ENCODE data around the gene EPHA4. TPM values are rescaled to one million over a fixed set of nuclear protein-coding genes. Genes with fewer than 3 reads are reported as not detected.

Gene EPHA4
- total and polyA plus RNA-seq, 2 of the 4 experiments (the other 2 are of a cell fraction), result 36.9 to 132 TPM

DNA sequence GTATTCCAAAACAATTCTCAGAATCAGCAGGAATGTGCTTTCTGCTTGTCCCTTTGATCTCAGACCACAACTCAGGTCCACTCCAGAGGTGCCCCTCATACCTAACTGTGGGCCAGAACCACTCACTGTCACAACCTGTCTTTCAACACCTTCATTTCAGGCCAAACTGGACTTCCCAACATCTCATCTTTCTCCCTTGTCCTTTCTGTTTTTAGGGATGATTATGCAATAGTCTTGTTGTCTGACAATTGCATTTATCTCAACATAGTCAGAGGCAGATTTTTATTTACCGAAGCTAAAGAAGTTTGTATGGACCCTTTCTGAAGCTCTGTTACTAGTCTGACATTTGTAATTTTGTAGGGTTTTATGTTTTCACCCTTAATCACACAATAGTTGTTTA lies 95.9 kb downstream of the EPHA4 start:
- POLR2A ChIA-PET (ENCODE audit: unreplicated experiment), result no interaction called here
- Histone ChIP-seq H3K9ac (ENCODE audit: low read depth, low read length) (no peak overlapping the region), H3K4ac (ENCODE audit: low read depth, low read length) (no peak overlapping the region), H3K4me3 (ENCODE audit: insufficient read depth, low read depth, low read length) (no peak overlapping the region), H3K27me3 (ENCODE audit: control insufficient read depth, insufficient read depth, low read length) (no peaks in the 10 kb centered on the region), H3K27ac (ENCODE audit: insufficient read depth, low read length) (no peak overlapping the region), H3K36me3 (ENCODE audit: control insufficient read depth, insufficient read depth, low read length) (peaks cover 4% of the 10 kb centered on the region), H2BK5ac (ENCODE audit: low read depth, low read length, poor library complexity, severe bottlenecking) (no peak overlapping the region), H2BK20ac (ENCODE audit: low read depth, low read length) (no peak overlapping the region), H4K5ac (ENCODE audit: low read depth, low read length) (no peak overlapping the region), H2AK5ac (ENCODE audit: low read depth, low read length) (no peak overlapping the region), H3K4me1 (ENCODE audit: control insufficient read depth, insufficient read depth, low read length) (peaks cover 6% of the 10 kb centered on the region), H2BK120ac (ENCODE audit: low read depth, low read length) (no peak overlapping the region), H3K79me1 (ENCODE audit: low read depth in 1 of 2, low read length in 2 of 2) (peaks cover 2 to 14% of the 10 kb centered on the region in 2 experiments; a peak in 1 of 4 replicates), H2AFZ (replicated peaks; ENCODE audit: low read length, poor library complexity) (no peak overlapping the region), H3K14ac (replicated peaks; ENCODE audit: low read depth, low read length) (no peak overlapping the region), H3K9me1 (ENCODE audit: insufficient read depth, low read length) (no peaks in the 10 kb centered on the region; the same call in 1 of the 2 replicates), H4K8ac (ENCODE audit: low read depth in 2 of 2, low read length in 2 of 2) (no peak overlapping the region), H2AK9ac (replicated peaks; ENCODE audit: low read depth, low read length, poor library complexity) (no peak overlapping the region), H2BK15ac (ENCODE audit: low read depth, low read length) (no peak overlapping the region), H4K20me1 (ENCODE audit: insufficient read depth, low read length) (no peaks in the 10 kb centered on the region), H4K91ac (ENCODE audit: insufficient read depth, low read depth, low read length) (no peak overlapping the region), H3K18ac (ENCODE audit: low read depth, low read length) (no peak overlapping the region), H3K23ac (ENCODE audit: low read depth, low read length) (no peak overlapping the region), H3K56ac (ENCODE audit: extremely low read depth, insufficient read depth, low read length) (no peak overlapping the region), H3K4me2 (ENCODE audit: low read depth, low read length) (no peak overlapping the region), H3K9me3 (ENCODE audit: control insufficient read depth, insufficient read depth, low read length) (no peaks in the 10 kb centered on the region)
- dilution Hi-C loops (cut with HindIII; ENCODE audit: low sequenced_read_pairs, unreplicated experiment) (no loop called here), intact Hi-C loops (cut with micrococcal nuclease) (no loop called here), in situ Hi-C loops (cut with MboI; ENCODE audit: low sequenced_read_pairs) (no loop called here)
- no peak for TF ChIP-seq CHD1 (IDR thresholded peaks at IDR 0.05; ENCODE audit: low read depth, low read length)
- TF ChIP-seq, protein P1, sequence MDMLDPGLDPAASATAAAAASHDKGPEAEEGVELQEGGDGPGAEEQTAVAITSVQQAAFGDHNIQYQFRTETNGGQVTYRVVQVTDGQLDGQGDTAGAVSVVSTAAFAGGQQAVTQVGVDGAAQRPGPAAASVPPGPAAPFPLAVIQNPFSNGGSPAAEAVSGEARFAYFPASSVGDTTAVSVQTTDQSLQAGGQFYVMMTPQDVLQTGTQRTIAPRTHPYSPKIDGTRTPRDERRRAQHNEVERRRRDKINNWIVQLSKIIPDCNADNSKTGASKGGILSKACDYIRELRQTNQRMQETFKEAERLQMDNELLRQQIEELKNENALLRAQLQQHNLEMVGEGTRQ (IDR thresholded peaks at IDR 0.05; ENCODE audit: low read depth, low read length), result no peak
- TF ChIP-seq, protein P2, sequence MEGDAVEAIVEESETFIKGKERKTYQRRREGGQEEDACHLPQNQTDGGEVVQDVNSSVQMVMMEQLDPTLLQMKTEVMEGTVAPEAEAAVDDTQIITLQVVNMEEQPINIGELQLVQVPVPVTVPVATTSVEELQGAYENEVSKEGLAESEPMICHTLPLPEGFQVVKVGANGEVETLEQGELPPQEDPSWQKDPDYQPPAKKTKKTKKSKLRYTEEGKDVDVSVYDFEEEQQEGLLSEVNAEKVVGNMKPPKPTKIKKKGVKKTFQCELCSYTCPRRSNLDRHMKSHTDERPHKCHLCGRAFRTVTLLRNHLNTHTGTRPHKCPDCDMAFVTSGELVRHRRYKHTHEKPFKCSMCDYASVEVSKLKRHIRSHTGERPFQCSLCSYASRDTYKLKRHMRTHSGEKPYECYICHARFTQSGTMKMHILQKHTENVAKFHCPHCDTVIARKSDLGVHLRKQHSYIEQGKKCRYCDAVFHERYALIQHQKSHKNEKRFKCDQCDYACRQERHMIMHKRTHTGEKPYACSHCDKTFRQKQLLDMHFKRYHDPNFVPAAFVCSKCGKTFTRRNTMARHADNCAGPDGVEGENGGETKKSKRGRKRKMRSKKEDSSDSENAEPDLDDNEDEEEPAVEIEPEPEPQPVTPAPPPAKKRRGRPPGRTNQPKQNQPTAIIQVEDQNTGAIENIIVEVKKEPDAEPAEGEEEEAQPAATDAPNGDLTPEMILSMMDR (conservative IDR thresholded peaks at IDR 0.05; ENCODE audit: low read depth, low read length), result no peak
- TF ChIP-seq SMC3 (IDR thresholded peaks at IDR 0.05; ENCODE audit: low read depth, low read length), result no peak
- TF ChIP-seq, protein P3, sequence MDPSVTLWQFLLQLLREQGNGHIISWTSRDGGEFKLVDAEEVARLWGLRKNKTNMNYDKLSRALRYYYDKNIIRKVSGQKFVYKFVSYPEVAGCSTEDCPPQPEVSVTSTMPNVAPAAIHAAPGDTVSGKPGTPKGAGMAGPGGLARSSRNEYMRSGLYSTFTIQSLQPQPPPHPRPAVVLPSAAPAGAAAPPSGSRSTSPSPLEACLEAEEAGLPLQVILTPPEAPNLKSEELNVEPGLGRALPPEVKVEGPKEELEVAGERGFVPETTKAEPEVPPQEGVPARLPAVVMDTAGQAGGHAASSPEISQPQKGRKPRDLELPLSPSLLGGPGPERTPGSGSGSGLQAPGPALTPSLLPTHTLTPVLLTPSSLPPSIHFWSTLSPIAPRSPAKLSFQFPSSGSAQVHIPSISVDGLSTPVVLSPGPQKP (IDR thresholded peaks at IDR 0.05; ENCODE audit: borderline replicate concordance, low read depth, low read length), result no peak
- TF ChIP-seq RAD21 (IDR thresholded peaks at IDR 0.05; ENCODE audit: low read length), result no peak
- peak; percentile 82 for TF ChIP-seq CEBPB (IDR thresholded peaks at IDR 0.05; ENCODE audit: low read depth, low read length)
- TF ChIP-seq RCOR1 (IDR thresholded peaks at IDR 0.05; ENCODE audit: insufficient replicate concordance, low read length), result no peak
- no peak for TF ChIP-seq BHLHE40 (IDR thresholded peaks at IDR 0.05; ENCODE audit: low read depth, low read length)
- CTCF ChIA-PET, result no interaction called here
- ATAC-seq (ENCODE audit: low read depth) (no peak), DNase-seq (no peak)
- BruUV-seq (replicated peaks), result no TSS peak
- no CpG with 5 or more reads among the region's 1 CpG for WGBS, 2 experiments (ENCODE audit: extremely low coverage in 2 of 2, insufficient read length in 1 of 2)
